OCI-LY7 (cell line): ENCODE data around the gene CAPRIN1.

Experiments used
- EZH2phosphoT487 ChIP-seq: fragments of 200-600 bp; sonication (generic); IDR thresholded peaks from 2 replicates; pipeline ENCODE4 v1.6.1; 2018; ENCODE audit warnings: low read depth, borderline replicate concordance, mild to moderate bottlenecking, mixed run types, antibody characterized with exemption, low read length, moderate library complexity, mixed read lengths
- TF ChIP-seq, protein P1 (sequence below): fragments of 200-600 bp; sonication (generic); conservative IDR thresholded peaks from 2 replicates; pipeline ENCODE4 v1.5.1; 2014; ENCODE audit warnings: mild to moderate bottlenecking, antibody characterized with exemption, low read length, moderate library complexity, mixed read lengths

DNA sequence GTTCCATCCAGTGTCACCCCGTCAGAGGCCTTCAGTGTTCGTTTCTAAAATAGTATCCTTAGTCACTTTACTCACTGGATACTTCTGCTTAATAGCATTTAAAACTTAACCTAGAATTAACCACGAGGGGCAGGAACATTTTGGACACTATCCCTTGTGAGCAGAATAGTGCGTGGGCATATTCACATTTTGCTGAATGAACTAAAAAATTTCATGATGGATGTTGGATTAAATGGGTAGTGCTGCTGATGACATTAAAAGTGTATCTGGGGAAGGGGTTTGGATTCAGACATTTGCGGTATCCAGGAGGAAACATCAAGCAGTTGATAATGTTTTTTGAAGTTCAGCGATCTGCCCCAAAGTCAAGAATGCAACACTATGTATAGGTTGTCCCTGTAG is 53.1 kb downstream of the CAPRIN1 start:
- TF ChIP-seq, protein P1, sequence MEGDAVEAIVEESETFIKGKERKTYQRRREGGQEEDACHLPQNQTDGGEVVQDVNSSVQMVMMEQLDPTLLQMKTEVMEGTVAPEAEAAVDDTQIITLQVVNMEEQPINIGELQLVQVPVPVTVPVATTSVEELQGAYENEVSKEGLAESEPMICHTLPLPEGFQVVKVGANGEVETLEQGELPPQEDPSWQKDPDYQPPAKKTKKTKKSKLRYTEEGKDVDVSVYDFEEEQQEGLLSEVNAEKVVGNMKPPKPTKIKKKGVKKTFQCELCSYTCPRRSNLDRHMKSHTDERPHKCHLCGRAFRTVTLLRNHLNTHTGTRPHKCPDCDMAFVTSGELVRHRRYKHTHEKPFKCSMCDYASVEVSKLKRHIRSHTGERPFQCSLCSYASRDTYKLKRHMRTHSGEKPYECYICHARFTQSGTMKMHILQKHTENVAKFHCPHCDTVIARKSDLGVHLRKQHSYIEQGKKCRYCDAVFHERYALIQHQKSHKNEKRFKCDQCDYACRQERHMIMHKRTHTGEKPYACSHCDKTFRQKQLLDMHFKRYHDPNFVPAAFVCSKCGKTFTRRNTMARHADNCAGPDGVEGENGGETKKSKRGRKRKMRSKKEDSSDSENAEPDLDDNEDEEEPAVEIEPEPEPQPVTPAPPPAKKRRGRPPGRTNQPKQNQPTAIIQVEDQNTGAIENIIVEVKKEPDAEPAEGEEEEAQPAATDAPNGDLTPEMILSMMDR, result 0 out of 2 replicates have a peak, but pooled peaks have one; percentile 19
- no peak for TF ChIP-seq EZH2phosphoT487
